Limb (tissue), 2 donors: ENCODE results near the gene GRM1.

Source experiments
- DNase-seq, 2 donors: peaks; one replicate each; pipeline ENCODE4 v3.0.0-alpha.2; 2016; ENCODE audit errors: extremely low spot score in 2 of 2

Gene GRM1

DNA sequence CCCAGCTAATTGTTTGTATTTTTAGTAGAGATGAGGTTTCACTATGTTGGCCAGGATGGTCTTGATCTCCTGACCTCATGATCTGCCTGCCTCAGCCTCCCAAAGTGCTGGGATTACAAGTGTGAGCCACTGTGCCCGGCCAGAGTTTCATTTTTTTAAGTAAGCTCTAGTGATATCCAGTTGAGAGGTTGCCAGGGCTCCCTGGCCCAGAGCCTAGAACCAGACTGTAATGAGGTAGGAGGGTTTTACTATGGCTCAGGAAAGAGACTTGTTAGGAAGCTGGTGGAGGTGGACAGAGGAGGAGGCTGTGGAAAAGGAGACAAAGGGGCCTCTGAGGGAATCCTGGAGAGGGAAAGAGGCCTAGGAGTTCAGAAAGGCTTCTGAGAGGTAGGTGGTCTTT lies 242.3 kb downstream of the GRM1 start:
- DNase-seq, result peak; percentile 24 to 42

DNA sequence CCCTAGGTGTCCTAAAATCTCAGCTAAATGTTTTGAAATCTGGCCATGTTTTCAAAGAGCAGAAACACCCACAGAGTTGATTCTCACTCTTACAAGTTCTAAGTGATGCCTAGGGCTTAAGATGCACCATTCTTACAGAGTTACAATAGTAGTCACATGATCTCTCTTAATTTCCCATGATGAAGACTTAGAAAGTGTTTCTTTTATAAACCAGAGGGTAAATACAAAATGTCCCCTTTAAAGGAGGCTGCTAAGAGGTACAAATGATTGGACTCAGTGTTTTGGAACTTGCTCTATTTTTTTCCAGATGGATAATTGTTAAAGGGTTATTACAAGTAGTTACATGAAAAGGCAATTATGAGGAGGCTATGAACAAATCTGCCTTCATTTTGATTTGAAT lies 244.6 kb downstream of the GRM1 start:
- DNase-seq, result no peak

DNA sequence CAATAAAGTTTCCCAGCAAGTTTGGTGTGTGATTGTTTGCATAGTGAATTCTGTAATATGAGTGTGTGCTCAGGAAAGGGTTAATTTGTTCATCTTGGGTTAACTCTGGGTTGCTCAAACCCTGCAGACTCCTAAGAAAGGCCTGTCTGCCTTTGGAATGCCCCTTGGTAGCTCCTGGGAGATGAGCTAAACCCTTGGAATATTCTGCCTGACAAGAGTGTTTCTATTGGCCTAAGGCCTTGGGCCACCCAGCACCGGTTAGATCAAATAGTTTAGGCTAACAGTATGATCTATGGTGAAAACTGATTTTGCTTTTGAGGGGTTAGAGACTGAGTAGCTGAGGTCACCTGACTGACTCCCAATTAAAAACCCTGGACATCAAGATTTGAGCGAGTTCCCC lies 248.3 kb downstream of the GRM1 start:
- DNase-seq, result no peak

DNA sequence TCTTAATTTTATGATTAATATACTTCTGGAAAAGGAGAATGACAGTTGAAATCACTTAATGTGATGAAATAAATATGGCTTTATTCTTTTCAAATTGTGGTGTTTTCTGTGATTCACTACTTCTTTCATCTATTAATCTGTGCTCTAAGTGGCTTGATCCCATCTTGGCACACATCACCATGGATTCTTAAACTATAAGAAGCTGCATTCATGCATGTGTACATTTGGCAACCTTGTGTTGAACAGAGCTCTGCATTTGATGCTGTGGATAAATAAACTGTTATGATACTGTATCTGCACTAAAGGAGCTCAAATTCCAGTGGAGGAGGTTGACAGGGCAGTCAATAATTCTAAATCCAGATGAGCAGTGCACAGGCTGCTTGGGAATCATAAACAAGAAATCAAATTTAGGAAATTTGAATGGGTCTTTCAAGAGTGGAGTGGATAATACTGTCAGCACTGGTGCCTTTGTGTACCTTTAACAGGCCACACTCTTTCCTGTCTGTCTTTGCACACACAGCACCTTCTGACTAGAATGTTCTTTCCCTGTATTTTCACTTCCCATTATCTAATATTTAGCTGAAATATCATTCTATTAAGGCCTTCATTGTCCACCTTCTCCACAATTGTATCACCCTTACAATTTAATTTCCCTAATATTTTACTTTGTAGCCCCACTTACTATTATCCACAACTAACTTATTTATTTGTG lies 252.9 kb downstream of the GRM1 start:
- no peak for DNase-seq

DNA sequence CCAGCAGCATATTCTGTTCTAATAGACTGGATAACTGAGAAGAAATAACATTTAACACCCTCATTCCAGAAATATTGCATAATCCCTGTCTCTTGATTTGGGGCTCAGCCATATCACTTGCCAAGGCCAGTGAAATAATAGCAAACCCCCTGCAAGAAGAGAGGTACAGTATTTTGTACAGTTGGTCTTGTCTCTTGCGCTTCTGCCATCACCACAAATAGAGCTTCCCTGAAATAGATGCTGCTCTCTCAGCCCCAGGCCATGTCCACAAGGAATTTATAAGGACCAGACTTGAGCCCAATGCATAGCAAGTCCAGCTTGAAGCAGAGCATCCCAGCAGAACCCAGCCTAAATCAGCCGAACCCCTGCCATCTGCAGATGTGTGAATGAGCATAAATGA lies 254.0 kb downstream of the GRM1 start:
- no peak for DNase-seq

DNA sequence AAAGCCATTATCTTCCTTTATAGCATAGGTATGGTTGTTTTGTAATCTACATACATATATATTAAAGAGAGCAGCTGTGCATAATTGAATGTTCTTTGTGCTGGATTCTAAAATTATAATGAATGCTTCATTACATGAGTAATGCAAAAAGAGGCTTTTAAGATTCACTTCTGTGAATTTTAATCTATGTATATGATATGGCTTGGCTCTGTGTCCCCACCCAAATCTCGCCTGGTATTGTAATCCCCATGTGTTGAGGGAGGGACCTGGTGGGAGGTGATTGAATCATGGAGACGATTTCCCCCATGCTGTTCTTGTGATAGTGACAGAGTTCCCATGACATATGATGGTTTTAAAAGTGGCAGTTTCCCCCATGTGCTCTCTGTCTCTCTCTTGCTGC lies 255.4 kb downstream of the GRM1 start:
- no peak for DNase-seq

DNA sequence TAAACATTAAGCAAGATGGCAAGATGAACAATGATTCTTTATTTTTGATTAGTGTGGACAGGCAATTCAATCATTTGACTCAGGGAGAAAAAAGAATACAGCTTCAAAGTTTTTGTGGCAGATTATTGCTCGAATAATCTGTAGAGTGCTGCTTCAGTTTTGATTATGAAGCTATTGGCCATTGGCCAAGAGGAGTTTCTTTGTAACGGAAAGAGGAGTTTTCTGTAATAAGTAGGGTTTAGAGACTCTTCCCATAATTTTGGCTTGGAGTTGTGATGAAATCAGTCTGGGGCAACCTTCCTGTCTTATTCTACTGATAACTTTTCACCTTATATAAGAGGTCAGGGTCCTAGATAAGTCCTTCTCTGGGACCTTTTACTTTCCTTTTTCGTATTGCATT lies 258.1 kb downstream of the GRM1 start:
- no peak for DNase-seq

DNA sequence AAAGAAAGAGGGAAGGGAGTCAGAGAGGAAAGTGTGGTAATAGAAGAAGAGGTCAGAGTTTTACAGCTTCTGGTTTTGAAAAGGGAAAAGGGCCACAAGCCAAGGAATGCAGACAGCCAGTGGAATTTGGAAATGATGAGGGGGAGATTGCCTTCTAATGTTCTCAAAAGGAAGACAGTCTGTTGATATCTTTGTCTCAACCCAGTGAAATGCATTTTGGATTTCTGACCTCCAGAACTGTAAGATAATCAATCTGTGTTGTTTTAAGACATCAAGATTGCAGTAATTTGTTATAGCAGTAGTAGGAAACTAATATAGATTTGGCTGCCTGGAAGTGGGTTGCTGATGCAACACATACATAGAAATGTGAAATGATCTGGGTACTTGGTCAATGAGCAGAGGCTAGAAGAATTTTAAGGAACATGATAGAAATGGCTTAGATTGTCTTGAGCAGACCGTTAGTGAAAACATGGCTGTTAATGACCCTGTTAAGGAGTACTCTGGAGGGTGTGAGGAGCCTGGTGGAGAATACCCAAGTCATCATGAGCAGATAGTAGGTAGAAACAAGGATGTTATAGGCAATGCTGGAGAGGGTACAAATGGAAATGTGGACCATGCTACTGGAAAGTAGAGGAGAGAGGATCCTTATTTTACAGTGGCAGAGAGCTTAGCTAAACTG lies 259.0 kb downstream of the GRM1 start:
- DNase-seq, result no peak

DNA sequence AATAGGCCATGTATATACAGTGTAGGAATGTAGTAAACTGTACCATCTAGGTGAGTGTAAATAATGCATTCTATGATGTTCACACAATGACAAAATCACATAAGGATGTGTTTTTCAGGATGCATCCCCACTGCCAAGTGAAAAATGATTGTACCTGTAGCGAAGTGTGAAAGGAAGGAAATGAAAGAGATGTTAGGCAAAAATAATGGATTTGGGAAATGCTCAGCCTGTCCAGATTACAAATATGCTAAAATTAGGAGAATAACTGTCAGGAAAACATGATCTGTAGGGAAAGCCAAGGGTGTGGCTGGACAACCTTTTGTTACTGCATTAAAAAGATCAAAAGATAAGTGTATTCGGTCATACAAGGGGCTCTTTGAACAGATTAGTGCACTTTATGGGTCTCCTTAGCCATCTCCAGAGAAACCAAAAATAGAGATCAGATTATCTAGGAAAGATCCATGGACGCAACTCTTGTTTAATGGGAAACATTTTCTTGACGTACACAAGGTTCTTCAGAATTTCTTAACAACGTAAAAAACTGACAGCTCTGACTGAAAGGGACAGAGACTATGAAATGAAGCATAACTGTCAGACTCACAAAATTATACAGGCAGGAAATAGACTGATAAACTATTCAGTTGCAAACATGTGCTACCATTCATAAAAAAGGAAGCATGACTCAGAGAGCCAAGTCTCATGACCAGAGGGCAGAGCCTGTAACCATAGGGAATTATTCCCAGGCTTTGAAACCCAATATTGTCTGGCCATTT lies 261.1 kb downstream of the GRM1 start:
- no peak for DNase-seq

DNA sequence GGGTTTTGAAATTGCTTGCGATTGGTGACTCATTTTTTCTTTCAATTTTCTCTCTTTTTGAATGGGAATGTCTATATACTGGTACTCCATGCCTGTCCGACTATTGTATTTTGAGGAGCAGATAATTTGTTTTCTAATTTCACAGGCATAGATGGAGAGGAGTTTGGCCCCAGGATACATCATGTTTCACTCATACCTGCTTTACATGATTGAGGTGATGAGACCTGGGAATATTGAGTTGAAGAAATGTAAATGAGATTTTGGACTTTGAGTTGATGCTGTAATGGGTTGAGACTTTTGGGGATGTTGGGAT lies 261.7 kb downstream of the GRM1 start:
- no peak for DNase-seq

DNA sequence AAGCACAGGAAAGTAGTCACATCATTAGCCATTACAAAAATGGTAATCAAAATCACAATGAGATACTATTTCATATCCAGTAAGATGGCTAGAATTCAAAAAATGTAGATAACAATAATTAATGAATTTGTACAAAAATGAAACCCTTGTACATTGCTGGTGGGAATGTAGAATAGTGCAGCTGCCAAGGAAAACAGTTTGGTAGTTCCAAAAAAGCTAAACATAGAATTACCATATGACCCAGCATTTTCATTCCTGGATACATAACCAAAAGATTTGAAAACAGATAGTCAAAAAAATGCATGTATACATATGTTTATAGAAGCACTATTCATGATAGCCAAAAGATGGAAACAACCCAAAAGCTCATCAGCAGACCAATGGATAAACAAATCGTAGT lies 263.6 kb downstream of the GRM1 start:
- no peak for DNase-seq

DNA sequence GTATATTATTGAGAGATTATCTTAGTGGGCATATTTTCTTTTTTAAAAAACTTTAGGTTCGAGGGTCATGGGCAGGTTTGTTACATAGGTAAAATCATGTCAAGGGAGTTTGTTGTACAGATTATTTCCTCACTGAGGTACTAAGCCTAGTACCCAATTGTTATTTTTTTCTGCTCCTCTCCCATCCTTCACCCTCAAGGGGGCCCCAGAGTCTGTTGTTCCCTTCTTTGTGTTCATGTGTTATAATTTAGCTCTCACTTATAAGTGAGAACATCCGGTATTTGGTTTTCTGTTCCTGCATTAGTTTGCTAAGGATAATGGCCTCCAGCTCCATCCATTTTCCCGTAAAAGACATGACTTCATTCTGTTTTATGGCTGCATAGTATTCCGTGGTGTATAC lies 266.8 kb downstream of the GRM1 start:
- no peak for DNase-seq

DNA sequence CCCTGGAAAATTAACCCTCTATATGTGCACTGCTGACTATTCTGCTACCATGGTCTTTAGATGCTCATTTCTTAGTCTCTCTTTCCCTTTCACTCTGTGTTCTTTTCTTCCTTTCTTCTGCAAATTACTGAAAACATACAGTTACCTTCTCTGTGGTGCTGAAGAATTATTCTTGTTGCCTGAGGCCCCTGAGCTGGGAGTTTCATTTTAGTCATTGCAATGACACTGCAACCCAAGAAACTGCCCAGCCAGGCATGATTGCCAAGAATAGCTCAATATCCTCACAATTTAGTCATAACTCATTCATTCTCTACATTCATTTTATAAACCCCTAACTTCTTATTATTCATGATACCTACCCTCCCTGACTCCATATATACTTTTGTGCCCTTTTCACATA lies 269.0 kb downstream of the GRM1 start:
- DNase-seq, result no peak

DNA sequence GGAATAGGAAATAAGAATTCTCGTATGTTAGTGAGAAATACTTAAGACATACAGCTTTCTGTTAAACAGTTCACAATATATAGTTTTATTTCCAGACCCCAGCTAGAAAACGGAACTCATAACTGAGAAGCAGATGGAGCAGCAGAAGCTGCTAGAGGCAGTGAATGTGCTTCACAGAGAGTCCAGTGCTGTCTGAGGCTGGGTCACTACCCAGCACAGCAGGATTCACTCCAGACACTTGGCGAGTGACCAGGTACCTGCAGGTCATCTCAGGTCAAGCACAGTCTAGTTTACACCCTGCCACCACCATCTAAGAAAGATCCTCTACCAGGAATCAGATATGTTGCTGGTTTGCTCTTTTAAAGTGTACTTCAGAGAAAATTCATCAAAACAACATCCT lies 271.7 kb downstream of the GRM1 start:
- no peak for DNase-seq

DNA sequence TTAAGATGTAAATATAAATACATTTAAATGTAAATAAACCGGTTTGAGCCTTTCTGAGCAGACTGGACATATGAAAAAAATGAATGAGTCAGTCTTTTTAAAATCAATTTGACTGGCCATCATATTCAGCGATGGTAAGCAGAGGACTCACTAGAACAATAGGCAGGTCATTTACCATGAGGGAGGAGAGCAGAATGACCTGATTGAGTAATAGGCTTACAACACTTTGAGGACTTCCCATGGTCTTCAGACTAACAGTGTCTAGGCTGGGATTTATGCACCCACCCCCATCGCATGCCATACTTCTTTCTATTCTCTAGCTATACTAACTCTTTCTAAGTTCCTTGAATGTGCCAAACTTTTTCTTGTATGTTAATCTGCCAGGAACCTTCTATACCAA lies 272.9 kb downstream of the GRM1 start:
- DNase-seq, result no peak

DNA sequence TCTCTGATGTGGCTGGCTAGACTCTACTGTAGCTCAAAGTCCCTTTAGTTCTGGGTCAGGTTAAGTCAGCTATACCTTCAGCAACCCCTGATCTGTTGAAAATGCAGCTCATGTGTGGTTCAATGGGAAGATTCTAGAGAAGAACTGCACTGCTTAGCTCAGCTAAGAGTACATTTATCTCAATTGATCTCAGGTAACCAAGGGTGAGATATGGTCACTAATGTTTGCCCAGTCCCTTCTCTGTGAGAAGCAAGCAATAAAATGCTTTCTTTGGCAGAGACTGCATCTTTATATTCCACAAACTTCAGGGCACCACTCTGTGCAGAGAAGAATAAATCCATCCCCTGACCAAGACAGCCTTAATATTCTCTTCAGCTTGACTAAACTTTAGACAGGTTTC lies 274.1 kb downstream of the GRM1 start:
- no peak for DNase-seq

DNA sequence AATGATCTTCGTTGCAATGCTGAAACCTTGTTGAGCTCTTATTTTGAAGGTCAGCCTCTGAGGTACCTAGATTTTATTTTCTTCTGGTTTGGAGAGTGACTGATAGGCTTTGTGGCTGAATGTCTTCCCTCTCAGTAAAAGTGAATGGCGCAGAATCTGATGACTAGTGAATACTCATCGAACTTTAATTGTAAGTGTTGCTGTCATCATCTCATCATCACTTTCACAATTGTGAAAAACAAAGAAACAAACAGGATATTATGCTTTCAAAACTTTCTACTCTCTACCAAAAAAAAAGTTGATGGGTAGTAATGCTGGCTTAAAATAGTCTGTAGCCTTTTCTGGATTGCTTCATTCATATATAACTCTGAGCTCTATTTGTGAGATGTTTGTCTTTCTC lies 275.3 kb downstream of the GRM1 start:
- no peak for DNase-seq

DNA sequence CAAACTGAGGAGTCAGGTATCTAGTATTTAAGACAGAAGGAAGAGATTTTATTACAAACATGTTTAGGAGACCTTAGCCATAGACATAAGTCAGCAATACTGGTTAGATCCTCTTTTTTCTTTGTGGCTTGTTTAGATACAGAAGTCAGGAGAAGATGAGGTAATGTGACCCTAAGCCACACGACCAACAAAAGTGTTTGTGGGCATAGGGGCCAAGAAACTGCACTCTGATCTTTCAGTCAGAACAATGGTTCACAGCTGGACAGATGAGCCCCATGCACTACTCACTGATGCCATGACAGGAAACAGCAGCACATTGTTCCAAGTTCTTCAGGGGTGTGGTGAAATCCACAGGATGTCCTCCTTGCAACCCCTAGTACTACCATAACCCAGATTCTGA lies 276.2 kb downstream of the GRM1 start:
- DNase-seq, result no peak

DNA sequence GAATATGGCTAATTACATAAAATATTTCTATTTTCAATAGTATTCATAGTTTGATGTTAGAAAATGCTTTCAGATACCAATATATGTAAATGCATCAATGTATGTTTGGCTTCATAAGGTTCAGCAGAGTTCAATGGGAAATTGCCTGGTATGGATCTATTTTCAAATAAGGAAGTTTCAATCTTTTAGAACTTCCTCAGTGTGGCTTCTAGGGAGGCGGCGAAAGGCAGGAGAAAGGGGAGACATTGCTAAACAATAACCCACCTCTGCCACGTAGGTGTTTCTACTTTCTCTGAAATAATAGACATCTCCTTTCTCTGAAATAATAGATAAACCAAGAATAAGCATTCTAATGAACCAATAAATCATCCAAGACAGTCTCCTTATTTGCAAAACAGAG lies 277.1 kb downstream of the GRM1 start:
- DNase-seq, result no peak

DNA sequence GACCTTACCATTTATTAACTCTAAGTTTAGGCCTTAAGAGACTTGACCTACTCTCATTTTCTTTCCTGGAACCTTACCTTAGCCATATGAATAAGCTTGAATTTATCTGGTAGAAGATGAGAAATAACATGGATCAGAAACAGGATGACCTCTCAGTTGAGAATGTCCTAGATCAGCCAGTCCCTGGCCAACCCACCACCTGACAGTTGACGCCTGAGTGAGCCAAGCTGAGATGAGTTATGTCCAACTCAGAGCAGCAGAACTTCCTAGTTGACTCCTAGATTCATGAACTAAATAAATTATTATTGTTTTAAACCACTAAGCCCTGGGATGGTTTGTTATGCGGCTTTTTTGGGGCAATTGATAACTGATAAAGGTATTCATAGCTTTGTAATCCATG lies 281.8 kb downstream of the GRM1 start:
- DNase-seq, result no peak

DNA sequence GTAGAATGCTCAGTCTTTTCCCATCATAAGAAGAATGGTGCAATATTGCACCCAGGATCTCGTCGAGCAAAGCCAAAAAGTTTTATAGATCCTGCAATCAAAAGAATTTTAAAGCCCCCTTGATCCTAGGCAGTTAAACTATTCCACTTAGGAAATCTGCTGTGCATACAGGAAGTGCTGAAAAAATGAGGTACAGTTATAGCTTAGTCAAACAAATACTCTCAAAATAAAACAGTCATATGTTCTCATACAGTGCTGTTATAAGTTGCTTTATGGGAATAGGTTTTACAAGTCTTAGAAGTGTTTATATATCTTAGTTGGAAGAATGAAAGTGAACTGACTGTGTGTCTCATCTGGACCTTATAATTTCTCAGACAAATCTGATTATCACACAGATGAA lies 282.2 kb downstream of the GRM1 start:
- no peak for DNase-seq

DNA sequence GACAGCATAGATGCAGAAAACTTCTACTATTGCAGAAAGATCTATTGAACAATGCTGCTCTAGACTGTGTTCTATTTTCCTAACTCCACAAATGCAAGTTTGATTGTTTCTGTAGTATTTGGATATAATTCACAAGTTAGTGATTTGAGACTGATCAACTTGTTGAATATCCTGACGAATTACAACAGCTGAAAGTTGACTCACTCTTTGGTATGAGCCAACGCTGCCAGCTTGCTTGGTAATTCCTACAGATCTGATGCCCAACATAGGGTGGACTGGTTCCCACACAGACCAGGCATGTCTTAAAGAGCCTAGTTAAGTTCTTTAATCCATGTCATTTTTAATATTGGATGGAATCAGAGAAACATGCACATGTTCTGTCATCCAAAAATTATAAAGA lies 283.7 kb downstream of the GRM1 start:
- peak in 1 of 2 donors; percentile 30 for DNase-seq
